ENCODE measurements around the gene CCNG1.

The CCNG1 gene

GRCh38 chr5:163463063-163463435, 25.7 kb downstream of the CCNG1 start:
- DNase-seq (ENCODE audit: low read depth), result no peak
- H3K4me3 ChIP-seq (ENCODE audit: control insufficient read depth, low read depth, low read length), result no peak overlapping the region
- TF ChIP-seq CTCF (IDR thresholded peaks at IDR 0.05; ENCODE audit: control insufficient read depth, insufficient read depth, low read depth, low read length, missing control alignments), result no peak

DNA sequence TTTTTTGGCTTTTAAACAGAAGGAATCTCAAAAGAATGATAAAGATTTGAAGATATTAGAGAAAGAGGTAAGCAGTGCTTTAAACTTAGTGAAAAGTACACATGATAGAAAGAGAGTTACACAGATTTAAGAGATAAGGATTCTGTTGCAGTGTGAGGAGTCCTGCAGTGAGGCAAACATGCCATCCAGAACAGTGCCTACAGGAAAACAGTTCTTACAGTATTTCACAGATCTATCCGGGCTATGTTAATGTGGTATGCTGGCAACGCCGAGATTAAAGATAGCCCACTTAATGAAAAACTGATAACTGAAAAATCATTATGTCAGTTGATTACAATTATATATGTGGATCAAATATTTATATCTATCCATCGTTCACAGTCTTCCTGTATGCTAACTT, 30.3 kb downstream of the CCNG1 start:
- H3K4me3 ChIP-seq (ENCODE audit: control insufficient read depth, low read depth, low read length), result no peak overlapping the region
- TF ChIP-seq CTCF (IDR thresholded peaks at IDR 0.05; ENCODE audit: control insufficient read depth, insufficient read depth, low read depth, low read length, missing control alignments), result no peak
- DNase-seq (ENCODE audit: low read depth), result no peak

- no peak for TF ChIP-seq CTCF (IDR thresholded peaks at IDR 0.05; ENCODE audit: control insufficient read depth, insufficient read depth, low read depth, low read length, missing control alignments)
- no peak for DNase-seq (ENCODE audit: low read depth)
Observed at GRCh38 chr5:163473635-163474243, 36.3 kb downstream of the CCNG1 start.

GRCh38 chr5:163475411-163475810, 38.0 kb downstream of the CCNG1 start:
- no peak for TF ChIP-seq CTCF (IDR thresholded peaks at IDR 0.05; ENCODE audit: control insufficient read depth, insufficient read depth, low read depth, low read length, missing control alignments)
- no peak overlapping the region for H3K4me3 ChIP-seq (ENCODE audit: control insufficient read depth, low read depth, low read length)
- no peak for DNase-seq (ENCODE audit: low read depth)

More at GRCh38 chr5:163473635-163474243, 36.3 kb downstream of the CCNG1 start:
- H3K4me3 ChIP-seq (ENCODE audit: control insufficient read depth, low read depth, low read length), result no peak overlapping the region

DNA sequence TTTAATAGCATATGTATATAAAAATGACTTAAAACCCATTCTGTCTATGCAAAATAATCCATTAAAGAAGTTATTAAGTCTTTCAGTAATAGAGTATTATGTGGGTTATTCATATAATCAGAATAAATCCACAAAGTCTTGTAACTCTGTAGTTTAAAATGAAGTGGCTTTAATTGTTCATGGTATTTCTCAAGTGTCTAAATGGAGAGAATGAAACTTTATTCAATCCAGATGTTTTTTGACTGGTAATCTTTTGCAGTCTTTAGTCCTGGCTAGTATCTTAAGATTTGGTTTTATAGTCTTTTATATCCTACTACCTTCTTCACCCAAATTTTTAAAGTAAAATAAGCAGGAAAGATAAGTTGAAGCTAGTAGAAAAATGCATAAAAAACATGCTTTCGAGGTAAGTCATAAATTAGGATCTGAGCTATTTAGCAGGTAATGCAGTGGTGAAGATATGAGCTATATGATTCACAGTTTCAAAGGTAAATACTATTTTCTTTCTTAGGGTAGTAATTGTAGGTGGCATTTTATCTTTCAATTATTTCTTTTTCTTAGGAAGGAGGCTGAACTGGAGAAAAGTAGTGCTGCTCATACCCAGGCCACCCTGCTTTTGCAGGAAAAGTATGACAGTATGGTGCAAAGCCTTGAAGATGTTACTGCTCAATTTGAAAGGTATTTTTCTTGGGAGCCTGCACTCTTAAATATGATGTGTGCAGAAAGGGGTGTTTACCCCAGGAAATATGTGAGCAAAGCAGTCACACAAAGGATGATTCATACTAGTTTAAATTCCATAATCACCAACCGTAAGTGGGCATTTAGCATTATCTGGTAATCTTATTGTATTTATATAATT, 41.0 kb downstream of the CCNG1 start:
- H3K4me3 ChIP-seq (ENCODE audit: control insufficient read depth, low read depth, low read length), result no peak overlapping the region
- DNase-seq (ENCODE audit: low read depth), result no peak
- TF ChIP-seq CTCF (IDR thresholded peaks at IDR 0.05; ENCODE audit: control insufficient read depth, insufficient read depth, low read depth, low read length, missing control alignments), result no peak

DNA sequence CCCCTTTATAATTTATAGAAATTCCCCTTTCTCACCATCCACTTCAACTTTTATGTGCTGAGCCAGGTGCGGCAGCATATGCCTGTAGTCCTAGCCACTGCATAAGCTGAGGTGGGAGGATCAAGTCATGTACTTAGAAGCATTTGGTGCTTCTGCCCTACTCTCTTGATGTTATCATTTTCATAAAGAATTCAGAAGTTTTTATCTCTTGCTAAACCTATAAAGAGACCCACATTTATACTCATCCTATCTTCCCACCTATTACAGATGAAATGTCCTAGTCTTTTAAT, 41.5 kb downstream of the CCNG1 start:
- DNase-seq (ENCODE audit: low read depth), result no peak
- H3K4me3 ChIP-seq (ENCODE audit: control insufficient read depth, low read depth, low read length), result no peak overlapping the region
- TF ChIP-seq CTCF (IDR thresholded peaks at IDR 0.05; ENCODE audit: control insufficient read depth, insufficient read depth, low read depth, low read length, missing control alignments), result no peak

Measured in AG09309 (cell line).